HCT116 (cell line): ENCODE results near the gene SYT4. TPM values are rescaled to one million over a fixed set of nuclear protein-coding genes. Genes with fewer than 3 reads are reported as not detected.

Experiments used
- ATAC-seq: fragments of 200-7000 bp; cut with Tn5 transposase; 2 replicates; pipeline ENCODE4 v1.9.1; 2020; ENCODE audit warnings: mild to moderate bottlenecking, moderate library complexity
- BruUV-seq: library from RNA; stranded (reverse); fragments of 400-500 nt; replicated peaks from 2 replicates; lab custom pipeline; 2021; lab: Mats Ljungman, UMichigan
- CTCF ChIA-PET: fragments of 300-600 bp; sonication (Branson Sonifier 250); formaldehyde crosslinking; loops from one replicate; lab custom pipeline; 2021; ENCODE audit warnings: antibody characterized with exemption; lab: Charles Lee
- POLR2A ChIA-PET: fragments of 300-600, 350-600 bp; sonication (Branson Sonifier 250); formaldehyde crosslinking; loops from one replicate; lab custom pipeline; 2021; ENCODE audit warnings: antibody characterized with exemption; lab: Charles Lee
- RAD21 ChIA-PET, 2 experiments: fragments of 300-600 bp; sonication (Branson Sonifier 250); formaldehyde crosslinking; loops; one replicate each; lab custom pipeline; 2023; ENCODE audit warnings: low total read pairs in 2 of 2; ENCODE audit not compliant: uncharacterized antibody in 2 of 2, unreplicated experiment in 2 of 2, low non-redundant PET in 1 of 2; lab: Charles Lee
- DNase-seq: peaks from one replicate; pipeline ENCODE4 v3.0.0-alpha.2; 2010; ENCODE audit warnings: low read depth, low spot score
- H2AFZ ChIP-seq: fragments of 200-600 bp; shearing (Covaris generic), sonication (generic); 2 replicates; pipeline ENCODE4 v1.6.1; 2017; ENCODE audit warnings: low read depth, mixed run types, mixed read lengths, antibody characterized with exemption, low read length; ENCODE audit not compliant: poor library complexity, severe bottlenecking
- H3K27ac ChIP-seq: 2 replicates; pipeline ENCODE4 v1.5.1; 2012; ENCODE audit warnings: low read depth, low read length
- H3K27me3 ChIP-seq: fragments of 200-600 bp; sonication (generic); 2 replicates; pipeline ENCODE4 v1.6.1; 2016; ENCODE audit warnings: mixed run types, low read length, mixed read lengths; ENCODE audit not compliant: insufficient read depth
- H3K36me3 ChIP-seq, 2 experiments: fragments of 200-500 bp in 1 of 2; fragments of 200-600 bp in 1 of 2; sonication (Bioruptor generic) in 1 of 2; sonication (generic) in 1 of 2; 2 replicates each; pipeline versions ENCODE4 v1.5.1 to v1.6.1; 2014 to 2016; ENCODE audit warnings: low read length in 2 of 2, inconsistent platforms in 1 of 2, mixed read lengths in 1 of 2, mixed run types in 1 of 2; ENCODE audit not compliant: insufficient read depth in 2 of 2, control insufficient read depth in 1 of 2
- H3K4me1 ChIP-seq, 2 experiments: fragments of 200-600 bp in 1 of 2; sonication (generic) in 1 of 2; 2 replicates each; pipeline versions ENCODE4 v1.5.1 to v1.6.1; 2012 to 2017; ENCODE audit warnings: low read length in 2 of 2, inconsistent platforms in 1 of 2, mild to moderate bottlenecking in 1 of 2, mixed read lengths in 1 of 2, mixed run types in 1 of 2, moderate library complexity in 1 of 2; ENCODE audit not compliant: insufficient read depth in 2 of 2, control insufficient read depth in 1 of 2
- H3K4me2 ChIP-seq: fragments of 200-600 bp; sonication (generic); 2 replicates; pipeline ENCODE4 v1.6.1; 2017; ENCODE audit warnings: mixed run types, low read length, mixed read lengths
- H3K4me3 ChIP-seq, 2 experiments: fragments of 200-600 bp in 1 of 2; sonication (generic) in 1 of 2; replicated peaks in 1 of 2; 2 replicates each; pipeline ENCODE4 v1.5.1; 2011 to 2016; ENCODE audit warnings: low read length in 2 of 2, control low read depth in 1 of 2, low read depth in 1 of 2, mild to moderate bottlenecking in 1 of 2, mixed read lengths in 1 of 2, mixed run types in 1 of 2
- H3K79me2 ChIP-seq: fragments of 200-600 bp; sonication (generic); 2 replicates; pipeline ENCODE4 v1.6.1; 2017; ENCODE audit warnings: mild to moderate bottlenecking, mixed run types, low read length, moderate library complexity, mixed read lengths; ENCODE audit not compliant: insufficient read depth
- H3K9ac ChIP-seq: fragments of 200-600 bp; sonication (generic); 2 replicates; pipeline ENCODE4 v1.6.1; 2016; ENCODE audit warnings: low read length, mixed read lengths
- H3K9me2 ChIP-seq: fragments of 200-600 bp; sonication (generic), shearing (Covaris generic); 2 replicates; pipeline ENCODE4 v1.6.1; 2017; ENCODE audit warnings: mixed run types, mild to moderate bottlenecking, moderate library complexity; ENCODE audit not compliant: insufficient read depth
- H3K9me3 ChIP-seq, 2 experiments: fragments of 200-500 bp in 1 of 2; fragments of 200-600 bp in 1 of 2; sonication (Bioruptor generic) in 1 of 2; sonication (generic) in 1 of 2; 2 replicates each; pipeline ENCODE4 v1.6.1; 2014 to 2017; ENCODE audit warnings: low read length in 2 of 2, mixed read lengths in 2 of 2, inconsistent platforms in 1 of 2, low read depth in 1 of 2, mild to moderate bottlenecking in 1 of 2, mixed run types in 1 of 2, moderate library complexity in 1 of 2; ENCODE audit not compliant: control insufficient read depth in 1 of 2, insufficient read depth in 1 of 2
- H4K20me1 ChIP-seq: fragments of 200-600 bp; sonication (generic), shearing (Covaris generic); 2 replicates; pipeline ENCODE4 v1.6.1; 2017; ENCODE audit warnings: mixed run types, mild to moderate bottlenecking, moderate library complexity; ENCODE audit not compliant: insufficient read depth
- CBX3 ChIP-seq: IDR thresholded peaks from 2 replicates; pipeline ENCODE4 v1.6.1; 2012; ENCODE audit warnings: low read depth
- CEBPB ChIP-seq: IDR thresholded peaks from 2 replicates; pipeline ENCODE4 v1.6.1; 2012; ENCODE audit warnings: low read depth
- EGR1 ChIP-seq: IDR thresholded peaks from 2 replicates; pipeline ENCODE4 v1.6.1; 2012; ENCODE audit warnings: low read depth
- EZH2 ChIP-seq: fragments of 200-600 bp; sonication (generic); IDR thresholded peaks from 2 replicates; pipeline ENCODE4 v1.6.1; 2017; ENCODE audit warnings: antibody characterized with exemption, mixed run types
- EZH2phosphoT487 ChIP-seq: fragments of 200-600 bp; IDR thresholded peaks from 2 replicates; pipeline ENCODE4 v1.6.1; 2018; ENCODE audit warnings: antibody characterized with exemption, borderline replicate concordance
- JUND ChIP-seq: IDR thresholded peaks from 2 replicates; pipeline ENCODE4 v1.6.1; 2012
- POLR2A ChIP-seq: IDR thresholded peaks from 2 replicates; pipeline ENCODE4 v1.7.0; 2011; ENCODE audit warnings: borderline replicate concordance; ENCODE audit not compliant: insufficient read depth, insufficient read length; ENCODE audit errors: extremely low read depth
- POLR2AphosphoS5 ChIP-seq: IDR thresholded peaks from 2 replicates; pipeline ENCODE4 v1.6.1; 2011; ENCODE audit warnings: mild to moderate bottlenecking, low read depth, low read length, moderate library complexity
- RAD21 ChIP-seq: IDR thresholded peaks from 2 replicates; pipeline ENCODE4 v1.6.1; 2012; ENCODE audit warnings: low read depth, mild to moderate bottlenecking
- SP1 ChIP-seq: IDR thresholded peaks from 2 replicates; pipeline ENCODE4 v1.6.1; 2012; ENCODE audit warnings: low read depth
- SRF ChIP-seq: IDR thresholded peaks from 2 replicates; pipeline ENCODE4 v1.6.1; 2012; ENCODE audit warnings: low read depth
- TCF7L2 ChIP-seq: IDR thresholded peaks from 2 replicates; pipeline ENCODE4 v1.7.0; 2011; ENCODE audit warnings: borderline replicate concordance, inconsistent platforms; ENCODE audit not compliant: insufficient read depth, insufficient read length; ENCODE audit errors: extremely low read depth
- YY1 ChIP-seq: IDR thresholded peaks from 2 replicates; pipeline ENCODE4 v1.6.1; 2011; ENCODE audit warnings: low read length, low read depth, moderate library complexity, mild to moderate bottlenecking; ENCODE audit not compliant: insufficient replicate concordance; ENCODE audit errors: extremely low read depth
- ZFX ChIP-seq: fragments of 450-650 bp; IDR thresholded peaks from 2 replicates; pipeline ENCODE4 v1.6.1; 2017
- ZNF274 ChIP-seq: fragments of 200-500 bp; sonication (Bioruptor generic); IDR thresholded peaks from 2 replicates; pipeline ENCODE4 v1.6.1; 2014; ENCODE audit warnings: mild to moderate bottlenecking, low read depth, low read length, inconsistent platforms
- intact Hi-C: fragments of 100-400 bp; cut with micrococcal nuclease; formaldehyde crosslinking; loops from 2 replicates; pipeline ENCODE4 v1.10.0; 2022
- total RNA-seq: library from RNA; stranded (reverse); gene quantifications from one replicate; pipeline ENCODE4 v1.2.1, GENCODE V29; 2021; ENCODE audit not compliant: unreplicated experiment
- TF ChIP-seq, protein P1 (sequence below): IDR thresholded peaks from 2 replicates; pipeline ENCODE4 v1.6.1; 2012
- TF ChIP-seq, protein P2 (sequence below), 3 experiments: fragments of 200-600 bp in 1 of 3; sonication (generic) in 1 of 3; IDR thresholded peaks in 2 of 3; conservative IDR thresholded peaks in 1 of 3; 2 replicates each; pipeline ENCODE4 v1.5.1; 2012 to 2017; ENCODE audit warnings: low read depth in 2 of 3, low read length in 2 of 3, antibody characterized with exemption in 1 of 3, borderline replicate concordance in 1 of 3, control low read depth in 1 of 3, mild to moderate bottlenecking in 1 of 3, mixed read lengths in 1 of 3, mixed run types in 1 of 3, moderate library complexity in 1 of 3; ENCODE audit not compliant: insufficient read depth in 1 of 3
- TF ChIP-seq, protein P3 (sequence below): IDR thresholded peaks from 2 replicates; pipeline ENCODE4 v1.6.1; 2011; ENCODE audit warnings: mild to moderate bottlenecking, low read length, moderate library complexity; ENCODE audit not compliant: insufficient replicate concordance; ENCODE audit errors: extremely low read depth
- TF ChIP-seq, protein P4 (sequence below): IDR thresholded peaks from 2 replicates; pipeline ENCODE4 v1.6.1; 2012; ENCODE audit warnings: low read depth

SYT4 gene
- total RNA-seq, 1 experiment from 2014 or later = not detected

DNA sequence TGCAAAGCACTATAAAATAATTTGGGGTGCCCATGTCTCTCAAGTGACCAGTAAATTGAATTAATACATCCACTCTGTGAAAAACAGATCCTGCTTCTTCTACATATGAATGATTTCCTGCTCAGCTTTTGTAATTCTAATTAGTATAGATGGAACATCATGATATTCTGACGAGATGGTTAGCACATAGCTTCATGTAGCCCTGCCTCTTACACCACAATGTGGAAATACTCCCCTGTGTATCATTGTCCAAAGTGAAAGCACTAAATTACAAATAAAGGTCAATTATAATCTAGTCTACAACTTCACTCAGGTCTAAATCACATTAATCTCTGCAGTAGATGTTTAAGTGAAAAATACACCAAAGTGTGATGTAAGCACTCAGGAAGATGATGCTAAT lies 32.9 kb upstream of the SYT4 start:
- POLR2A ChIA-PET = no interaction called here
- no TSS peak for BruUV-seq

More for the DNA sequence above, 32.9 kb upstream of the SYT4 start:
- no peaks in the 10 kb centered on the region for H3K4me1 ChIP-seq
- no peak for ATAC-seq
- no peak overlapping the region for H2AFZ ChIP-seq
- peaks cover 13 to 30% of the 10 kb centered on the region in 2 experiments; a peak in 2 of 4 replicates for H3K9me3 ChIP-seq
- no peak overlapping the region for H3K27ac ChIP-seq
- TF ChIP-seq, protein P1, sequence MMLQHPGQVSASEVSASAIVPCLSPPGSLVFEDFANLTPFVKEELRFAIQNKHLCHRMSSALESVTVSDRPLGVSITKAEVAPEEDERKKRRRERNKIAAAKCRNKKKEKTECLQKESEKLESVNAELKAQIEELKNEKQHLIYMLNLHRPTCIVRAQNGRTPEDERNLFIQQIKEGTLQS = no peak
- TF ChIP-seq EGR1 = no peak
- TF ChIP-seq EZH2 = no peak
- TF ChIP-seq JUND = no peak
- TF ChIP-seq, protein P2, sequence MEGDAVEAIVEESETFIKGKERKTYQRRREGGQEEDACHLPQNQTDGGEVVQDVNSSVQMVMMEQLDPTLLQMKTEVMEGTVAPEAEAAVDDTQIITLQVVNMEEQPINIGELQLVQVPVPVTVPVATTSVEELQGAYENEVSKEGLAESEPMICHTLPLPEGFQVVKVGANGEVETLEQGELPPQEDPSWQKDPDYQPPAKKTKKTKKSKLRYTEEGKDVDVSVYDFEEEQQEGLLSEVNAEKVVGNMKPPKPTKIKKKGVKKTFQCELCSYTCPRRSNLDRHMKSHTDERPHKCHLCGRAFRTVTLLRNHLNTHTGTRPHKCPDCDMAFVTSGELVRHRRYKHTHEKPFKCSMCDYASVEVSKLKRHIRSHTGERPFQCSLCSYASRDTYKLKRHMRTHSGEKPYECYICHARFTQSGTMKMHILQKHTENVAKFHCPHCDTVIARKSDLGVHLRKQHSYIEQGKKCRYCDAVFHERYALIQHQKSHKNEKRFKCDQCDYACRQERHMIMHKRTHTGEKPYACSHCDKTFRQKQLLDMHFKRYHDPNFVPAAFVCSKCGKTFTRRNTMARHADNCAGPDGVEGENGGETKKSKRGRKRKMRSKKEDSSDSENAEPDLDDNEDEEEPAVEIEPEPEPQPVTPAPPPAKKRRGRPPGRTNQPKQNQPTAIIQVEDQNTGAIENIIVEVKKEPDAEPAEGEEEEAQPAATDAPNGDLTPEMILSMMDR (IDR thresholded peaks at IDR 0.05 in 2 of 3, conservative IDR thresholded peaks at IDR 0.05 in 1 of 3; ENCODE audit: borderline replicate concordance in 1 of 3, insufficient read depth in 1 of 3, low read depth in 2 of 3, low read length in 2 of 3) = no peak
- TF ChIP-seq ZFX = no peak
- no peak for TF ChIP-seq CEBPB
- TF ChIP-seq POLR2A = no peak
- TF ChIP-seq, protein P3, sequence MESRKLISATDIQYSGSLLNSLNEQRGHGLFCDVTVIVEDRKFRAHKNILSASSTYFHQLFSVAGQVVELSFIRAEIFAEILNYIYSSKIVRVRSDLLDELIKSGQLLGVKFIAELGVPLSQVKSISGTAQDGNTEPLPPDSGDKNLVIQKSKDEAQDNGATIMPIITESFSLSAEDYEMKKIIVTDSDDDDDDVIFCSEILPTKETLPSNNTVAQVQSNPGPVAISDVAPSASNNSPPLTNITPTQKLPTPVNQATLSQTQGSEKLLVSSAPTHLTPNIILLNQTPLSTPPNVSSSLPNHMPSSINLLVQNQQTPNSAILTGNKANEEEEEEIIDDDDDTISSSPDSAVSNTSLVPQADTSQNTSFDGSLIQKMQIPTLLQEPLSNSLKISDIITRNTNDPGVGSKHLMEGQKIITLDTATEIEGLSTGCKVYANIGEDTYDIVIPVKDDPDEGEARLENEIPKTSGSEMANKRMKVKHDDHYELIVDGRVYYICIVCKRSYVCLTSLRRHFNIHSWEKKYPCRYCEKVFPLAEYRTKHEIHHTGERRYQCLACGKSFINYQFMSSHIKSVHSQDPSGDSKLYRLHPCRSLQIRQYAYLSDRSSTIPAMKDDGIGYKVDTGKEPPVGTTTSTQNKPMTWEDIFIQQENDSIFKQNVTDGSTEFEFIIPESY = no peak
- TF ChIP-seq ZNF274 = no peak
- no peak for TF ChIP-seq EZH2phosphoT487
- TF ChIP-seq YY1 = no peak
- no peak for TF ChIP-seq SRF
- TF ChIP-seq POLR2AphosphoS5 = no peak
- TF ChIP-seq, protein P4, sequence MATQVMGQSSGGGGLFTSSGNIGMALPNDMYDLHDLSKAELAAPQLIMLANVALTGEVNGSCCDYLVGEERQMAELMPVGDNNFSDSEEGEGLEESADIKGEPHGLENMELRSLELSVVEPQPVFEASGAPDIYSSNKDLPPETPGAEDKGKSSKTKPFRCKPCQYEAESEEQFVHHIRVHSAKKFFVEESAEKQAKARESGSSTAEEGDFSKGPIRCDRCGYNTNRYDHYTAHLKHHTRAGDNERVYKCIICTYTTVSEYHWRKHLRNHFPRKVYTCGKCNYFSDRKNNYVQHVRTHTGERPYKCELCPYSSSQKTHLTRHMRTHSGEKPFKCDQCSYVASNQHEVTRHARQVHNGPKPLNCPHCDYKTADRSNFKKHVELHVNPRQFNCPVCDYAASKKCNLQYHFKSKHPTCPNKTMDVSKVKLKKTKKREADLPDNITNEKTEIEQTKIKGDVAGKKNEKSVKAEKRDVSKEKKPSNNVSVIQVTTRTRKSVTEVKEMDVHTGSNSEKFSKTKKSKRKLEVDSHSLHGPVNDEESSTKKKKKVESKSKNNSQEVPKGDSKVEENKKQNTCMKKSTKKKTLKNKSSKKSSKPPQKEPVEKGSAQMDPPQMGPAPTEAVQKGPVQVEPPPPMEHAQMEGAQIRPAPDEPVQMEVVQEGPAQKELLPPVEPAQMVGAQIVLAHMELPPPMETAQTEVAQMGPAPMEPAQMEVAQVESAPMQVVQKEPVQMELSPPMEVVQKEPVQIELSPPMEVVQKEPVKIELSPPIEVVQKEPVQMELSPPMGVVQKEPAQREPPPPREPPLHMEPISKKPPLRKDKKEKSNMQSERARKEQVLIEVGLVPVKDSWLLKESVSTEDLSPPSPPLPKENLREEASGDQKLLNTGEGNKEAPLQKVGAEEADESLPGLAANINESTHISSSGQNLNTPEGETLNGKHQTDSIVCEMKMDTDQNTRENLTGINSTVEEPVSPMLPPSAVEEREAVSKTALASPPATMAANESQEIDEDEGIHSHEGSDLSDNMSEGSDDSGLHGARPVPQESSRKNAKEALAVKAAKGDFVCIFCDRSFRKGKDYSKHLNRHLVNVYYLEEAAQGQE = no peak
- TF ChIP-seq CBX3 = no peak
- no peak for TF ChIP-seq TCF7L2
- TF ChIP-seq RAD21 = no peak
- no peak for TF ChIP-seq SP1
- TF ChIP-seq, all 23 proteins: peak for 0
- Histone ChIP-seq H3K27me3 (no peaks in the 10 kb centered on the region), H3K9me2 (no peaks in the 10 kb centered on the region), H4K20me1 (no peaks in the 10 kb centered on the region), H3K9ac (no peak overlapping the region), H3K4me3 (no peak overlapping the region), H3K4me2 (no peak overlapping the region), H3K79me2 (no peaks in the 10 kb centered on the region), H3K36me3 (no peaks in the 10 kb centered on the region)
- no peak for DNase-seq
- CTCF ChIA-PET = no interaction called here
- RAD21 ChIA-PET = no interaction called here
- intact Hi-C loops = no loop called here
